ENCODE measurements around the gene CCDC127. TPM values are rescaled to one million over a fixed set of nuclear protein-coding genes. Genes with fewer than 3 reads are reported as not detected.
"Not testable (repeated sequence)": the region's sequence is repeated elsewhere in the genome, so short reads cannot be mapped to it uniquely, and the experiment has no call there.

Gene CCDC127
- total RNA-seq (1 to 10 TPM; 7.2 to 8.3 TPM), polyA plus RNA-seq (5.3 TPM)

GRCh38 chr5:217494-218456 is at the start of gene CCDC127, which contains the start of gene SDHA:
Gene CCDC127 (minus strand): TSS chr5:218153. CDS start chr5:216849, 1,304 bp downstream.
Gene SDHA (plus strand): TSS chr5:218320. CDS start chr5:218356, 36 bp downstream.
- not testable (repeated sequence) for H3K9me3 ChIP-seq (ENCODE audit: low read length); H3K27me3 ChIP-seq (ENCODE audit: insufficient read depth, low read length, poor library complexity, severe bottlenecking); H3K36me3 ChIP-seq (ENCODE audit: insufficient read depth, low read length); H3K9me3 Mint-ChIP-seq; H3K27me3 Mint-ChIP-seq
- Mint-ChIP-seq H3K27ac (peak within 1 kb of the TSS; percentile 94 to 100 (median 96)), H3K4me3 (peak within 1 kb of the TSS; percentile 94 to 98 (median 97)), H3K36me3 (peaks cover 0 to 41% (median 0%) of the 10 kb centered on the region in 3 donors), H3K4me1 (peaks cover 46 to 63% (median 62%) of the 10 kb centered on the region in 3 donors)
- peaks cover 17% of the 10 kb centered on the region for H3K4me1 ChIP-seq (ENCODE audit: insufficient read depth, low read length)
- CTCF ChIA-PET: interaction anchor here (0.6 to 1.5 kb wide), 3 partner anchors 29 to 229 kb away, joined by 3 to 10 read pairs (median 3); no protein-coding TSS in a partner anchor
- POLR2A ChIA-PET: interaction anchor here (0.6 to 3.1 kb wide), 4 partner anchors 29 to 119 kb away, joined by 4 to 28 read pairs (median 6); partner anchors contain the start of gene PDCD6
- H3K4me3 ChIP-seq (ENCODE audit: low read length): peak within 1 kb of the TSS; percentile 79
- peak; percentile 98 to 99 (median 99) for DNase-seq
- peak within 1 kb of the TSS; percentile 73 for H3K27ac ChIP-seq (ENCODE audit: low read depth, low read length)

GRCh38 chr5:267716-268115 is 49.8 kb upstream of the CCDC127 start:
- no peaks in the 10 kb centered on the region for H3K9me3 ChIP-seq (ENCODE audit: low read length)
- DNase-seq: no peak
- Mint-ChIP-seq H3K27ac (peak overlapping the region in 5 of 8 donors; percentile 16 to 83 (median 38)), H3K9me3 (no peaks in the 10 kb centered on the region), H3K4me3 (peak overlapping the region in 1 of 7 donors; percentile 73), H3K27me3 (no peaks in the 10 kb centered on the region), H3K4me1 (peaks cover 10 to 14% (median 12%) of the 10 kb centered on the region in 3 donors), H3K36me3 (peaks cover 0 to 40% (median 14%) of the 10 kb centered on the region in 3 donors)
- H3K4me3 ChIP-seq (ENCODE audit: low read length): no peak overlapping the region
- ChIA-PET CTCF (interaction anchor here (1.8 kb wide), 1 partner anchor 20 kb away, joined by 4 read pairs; no protein-coding TSS in a partner anchor), POLR2A (no interaction called here)
- H3K36me3 ChIP-seq (ENCODE audit: insufficient read depth, low read length): peaks cover 11% of the 10 kb centered on the region
- H3K27me3 ChIP-seq (ENCODE audit: insufficient read depth, low read length, poor library complexity, severe bottlenecking): no peaks in the 10 kb centered on the region
- H3K27ac ChIP-seq (ENCODE audit: low read depth, low read length): no peak overlapping the region
- no peaks in the 10 kb centered on the region for H3K4me1 ChIP-seq (ENCODE audit: insufficient read depth, low read length)

GRCh38 chr5:266311-267026 is 48.5 kb upstream of the CCDC127 start:
- H3K27me3 ChIP-seq (ENCODE audit: insufficient read depth, low read length, poor library complexity, severe bottlenecking); CTCF ChIA-PET; H3K9me3 Mint-ChIP-seq; H3K4me3 ChIP-seq (ENCODE audit: low read length); DNase-seq; H3K27ac ChIP-seq (ENCODE audit: low read depth, low read length); H3K9me3 ChIP-seq (ENCODE audit: low read length); H3K27me3 Mint-ChIP-seq; H3K4me1 ChIP-seq (ENCODE audit: insufficient read depth, low read length); POLR2A ChIA-PET: not testable (repeated sequence)
- peaks cover 6 to 11% (median 10%) of the 10 kb centered on the region in 3 donors for H3K4me1 Mint-ChIP-seq
- H3K27ac Mint-ChIP-seq: peak overlapping the region in 2 of 8 donors; percentile 16 to 83
- peak overlapping the region in 1 of 7 donors; percentile 73 for H3K4me3 Mint-ChIP-seq
- H3K36me3 ChIP-seq (ENCODE audit: insufficient read depth, low read length): peaks cover 11% of the 10 kb centered on the region
- peaks cover 5 to 45% (median 17%) of the 10 kb centered on the region in 3 donors for H3K36me3 Mint-ChIP-seq

- Mint-ChIP-seq H3K27me3 (no peaks in the 10 kb centered on the region), H3K4me3 (no peak overlapping the region), H3K9me3 (no peaks in the 10 kb centered on the region), H3K27ac (peak overlapping the region in 4 of 8 donors; percentile 36 to 48 (median 40)), H3K4me1 (peaks cover 0 to 1% (median 0%) of the 10 kb centered on the region in 3 donors), H3K36me3 (peaks cover 5 to 43% (median 15%) of the 10 kb centered on the region in 3 donors)
- Histone ChIP-seq H3K4me3 (ENCODE audit: low read length) (no peak overlapping the region), H3K9me3 (ENCODE audit: low read length) (no peaks in the 10 kb centered on the region), H3K27ac (ENCODE audit: low read depth, low read length) (no peak overlapping the region), H3K27me3 (ENCODE audit: insufficient read depth, low read length, poor library complexity, severe bottlenecking) (no peaks in the 10 kb centered on the region), H3K4me1 (ENCODE audit: insufficient read depth, low read length) (no peaks in the 10 kb centered on the region), H3K36me3 (ENCODE audit: insufficient read depth, low read length) (peaks cover 11% of the 10 kb centered on the region)
- POLR2A ChIA-PET: no interaction called here
- no peak for DNase-seq
- CTCF ChIA-PET: interaction anchor here (1.4 kb wide), 1 partner anchor 9 kb away, joined by 3 read pairs; no protein-coding TSS in a partner anchor
Observed at GRCh38 chr5:264338-264737, 46.4 kb upstream of the CCDC127 start.

GRCh38 chr5:263275-263974 is 45.5 kb upstream of the CCDC127 start:
- H3K27ac ChIP-seq (ENCODE audit: low read depth, low read length): not testable (repeated sequence)
- peak overlapping the region in 4 of 8 donors; percentile 23 to 78 (median 56) for H3K27ac Mint-ChIP-seq

GRCh38 chr5:257148-257547 is 39.2 kb upstream of the CCDC127 start:
- Mint-ChIP-seq H3K9me3 (peaks cover 0 to 4% (median 0%) of the 10 kb centered on the region in 5 donors), H3K36me3 (peaks cover 8 to 51% (median 9%) of the 10 kb centered on the region in 3 donors), H3K27me3 (no peaks in the 10 kb centered on the region), H3K4me3 (no peak overlapping the region), H3K27ac (no peak overlapping the region), H3K4me1 (peaks cover 10% of the 10 kb centered on the region in 3 donors)
- no peak for DNase-seq
- Histone ChIP-seq H3K27ac (ENCODE audit: low read depth, low read length) (no peak overlapping the region), H3K36me3 (ENCODE audit: insufficient read depth, low read length) (peaks cover 10% of the 10 kb centered on the region), H3K27me3 (ENCODE audit: insufficient read depth, low read length, poor library complexity, severe bottlenecking) (no peaks in the 10 kb centered on the region), H3K4me1 (ENCODE audit: insufficient read depth, low read length) (peaks cover 7% of the 10 kb centered on the region), H3K9me3 (ENCODE audit: low read length) (no peaks in the 10 kb centered on the region), H3K4me3 (ENCODE audit: low read length) (no peak overlapping the region)
- POLR2A ChIA-PET: no interaction called here
- CTCF ChIA-PET: no interaction called here

More at GRCh38 chr5:263275-263974, 45.5 kb upstream of the CCDC127 start:
- peaks cover 11% of the 10 kb centered on the region for H3K36me3 ChIP-seq (ENCODE audit: insufficient read depth, low read length)
- CTCF ChIA-PET; H3K27me3 Mint-ChIP-seq; H3K4me1 Mint-ChIP-seq; H3K4me1 ChIP-seq (ENCODE audit: insufficient read depth, low read length); DNase-seq; H3K9me3 Mint-ChIP-seq; POLR2A ChIA-PET; H3K4me3 ChIP-seq (ENCODE audit: low read length); H3K27me3 ChIP-seq (ENCODE audit: insufficient read depth, low read length, poor library complexity, severe bottlenecking); H3K9me3 ChIP-seq (ENCODE audit: low read length): not testable (repeated sequence)
- Mint-ChIP-seq H3K36me3 (peaks cover 6 to 45% (median 15%) of the 10 kb centered on the region in 3 donors), H3K4me3 (peak overlapping the region in 1 of 7 donors; percentile 37)

GRCh38 chr5:256347-256746 is 38.4 kb upstream of the CCDC127 start:
- POLR2A ChIA-PET, CTCF ChIA-PET: not testable (repeated sequence)

More at GRCh38 chr5:256347-256746, 38.4 kb upstream of the CCDC127 start:
- H3K36me3 ChIP-seq (ENCODE audit: insufficient read depth, low read length): peaks cover 10% of the 10 kb centered on the region
- not testable (repeated sequence) for H3K27me3 ChIP-seq (ENCODE audit: insufficient read depth, low read length, poor library complexity, severe bottlenecking); H3K9me3 Mint-ChIP-seq; H3K27ac ChIP-seq (ENCODE audit: low read depth, low read length); H3K4me3 Mint-ChIP-seq; H3K4me1 ChIP-seq (ENCODE audit: insufficient read depth, low read length); H3K9me3 ChIP-seq (ENCODE audit: low read length); H3K27ac Mint-ChIP-seq; H3K4me3 ChIP-seq (ENCODE audit: low read length); DNase-seq; H3K27me3 Mint-ChIP-seq
- peaks cover 7 to 54% (median 8%) of the 10 kb centered on the region in 3 donors for H3K36me3 Mint-ChIP-seq
- H3K4me1 Mint-ChIP-seq: peaks cover 13 to 16% (median 13%) of the 10 kb centered on the region in 3 donors

All from CD8-positive, alpha-beta memory T cell (primary cell).